ENCODE data around the gene MEIS3.
A peak's percentile ranks its signal among the peaks of the same experiment; 100 is the strongest.
"Not testable (repeated sequence)": the region's sequence is repeated elsewhere in the genome, so short reads cannot be mapped to it uniquely, and the experiment has no call there.

MEIS3 gene

DNA sequence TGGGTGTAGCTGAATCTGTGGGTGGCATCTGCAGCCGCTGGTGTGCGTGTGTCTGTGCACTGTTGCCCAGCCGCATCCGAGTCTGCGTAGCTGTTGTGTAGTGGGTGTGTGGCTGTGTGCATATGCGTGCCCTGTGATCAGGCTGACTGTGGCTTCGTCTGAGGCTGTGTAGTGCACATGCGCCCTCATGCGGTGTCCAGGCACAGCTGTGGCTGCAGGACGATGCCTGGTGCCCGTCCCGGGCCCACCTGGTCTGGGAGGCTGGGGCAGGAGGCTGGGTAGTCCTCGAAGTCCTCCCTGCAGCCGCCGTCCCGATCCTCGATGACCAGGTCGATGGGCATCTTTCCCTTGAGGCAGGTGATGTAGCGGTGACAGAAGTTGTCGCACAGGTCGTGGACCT lies 4.9 kb downstream of the MEIS3 start:
- DNase-seq = no peak

DNA sequence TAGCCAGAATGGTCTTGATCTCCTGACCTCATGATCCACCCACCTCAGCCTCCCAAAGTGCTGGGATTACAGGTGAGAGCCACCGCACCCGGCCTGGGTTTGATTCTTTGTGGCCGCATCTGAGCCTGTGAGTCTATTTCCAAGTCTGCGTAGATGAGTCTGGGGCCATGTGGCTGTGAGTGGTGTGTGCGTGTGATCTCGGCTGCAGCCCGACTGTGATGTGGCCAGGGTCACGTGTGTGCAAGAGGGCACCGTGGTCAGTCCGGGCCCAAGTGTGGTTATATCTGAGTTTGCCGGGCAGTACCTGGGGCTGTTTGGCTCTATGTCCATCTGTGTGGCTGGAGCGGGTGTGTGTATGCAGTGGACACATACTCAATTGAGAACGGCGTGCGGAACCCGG lies 5.4 kb downstream of the MEIS3 start:
- no peak for DNase-seq

DNA sequence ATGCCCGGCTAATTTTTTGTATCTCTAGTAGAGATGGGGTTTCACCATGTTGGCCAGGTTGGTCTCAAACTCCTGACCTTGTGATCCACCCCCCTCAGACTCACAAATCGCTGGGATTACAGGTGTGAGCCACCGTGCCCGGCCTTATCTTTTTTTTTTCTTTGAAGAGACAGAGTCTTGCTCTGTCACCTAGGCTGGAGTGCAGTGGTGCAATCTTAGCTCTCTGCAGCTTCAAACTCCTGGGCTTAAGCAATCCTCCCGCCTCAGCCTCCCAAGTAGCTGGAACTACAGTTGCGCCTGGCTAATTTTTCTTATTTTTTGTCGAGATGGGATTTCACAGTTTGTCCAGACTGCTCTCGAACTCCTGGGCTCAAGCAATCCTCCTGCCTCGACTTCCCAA lies 7.6 kb downstream of the MEIS3 start:
- DNase-seq = not testable (repeated sequence)

DNA sequence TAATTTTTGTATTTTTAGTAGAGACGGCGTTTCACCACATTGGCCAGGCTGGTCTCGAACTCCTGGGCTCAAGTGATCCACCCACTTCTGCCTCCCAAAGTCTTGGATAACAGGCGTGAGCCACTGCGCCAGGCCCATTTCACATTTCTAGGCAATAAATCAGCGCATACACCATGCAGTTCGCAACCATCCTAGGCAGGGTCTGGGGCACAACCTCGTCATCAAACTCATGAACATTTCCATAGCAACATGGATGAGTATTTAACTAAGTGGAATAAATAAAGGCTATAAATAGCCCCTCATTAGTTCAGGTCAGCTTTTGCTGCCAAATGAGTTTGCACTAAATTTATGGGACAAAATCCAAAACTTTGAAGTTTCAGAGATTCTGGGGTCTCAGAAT lies 8.2 kb downstream of the MEIS3 start:
- no peak for DNase-seq

DNA sequence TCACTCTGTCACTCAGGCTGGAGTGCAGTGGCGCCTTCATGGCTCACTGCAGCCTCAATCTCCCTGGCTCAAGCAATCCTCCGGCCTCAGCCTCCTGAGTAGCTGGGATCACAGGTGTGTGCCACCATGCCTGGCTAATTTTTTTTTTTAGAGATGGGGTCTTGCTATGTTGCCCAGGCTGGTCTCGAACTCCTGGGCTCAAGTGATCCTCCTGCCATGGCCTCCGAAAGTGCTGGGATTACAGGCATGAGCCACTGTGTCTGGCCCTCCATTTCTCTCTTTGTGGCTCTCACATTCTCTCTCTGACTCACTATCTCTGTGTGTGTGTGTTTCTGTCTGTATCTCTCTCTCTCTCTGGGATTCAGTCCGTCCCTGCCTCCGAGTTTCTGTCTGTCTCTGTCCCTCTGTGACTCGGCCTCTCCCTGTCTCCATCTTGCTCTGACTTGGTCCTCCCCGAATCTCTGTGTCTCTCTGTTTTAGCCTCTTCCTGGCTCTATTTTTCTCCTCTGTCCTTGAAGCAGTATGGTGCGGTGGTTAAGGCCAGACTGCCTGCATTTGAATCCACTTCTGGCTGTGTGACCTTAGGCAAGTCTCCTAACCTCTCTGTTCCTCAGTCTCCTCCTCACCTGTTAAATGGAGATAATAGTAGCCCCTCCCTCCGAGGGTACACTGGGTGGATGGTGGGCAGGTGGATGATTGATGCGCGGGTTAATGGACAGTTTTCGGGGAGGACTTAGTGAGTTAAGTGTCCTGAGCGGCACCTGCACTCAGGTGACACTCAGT lies 11.0 kb downstream of the MEIS3 start:
- no peak for DNase-seq

DNA sequence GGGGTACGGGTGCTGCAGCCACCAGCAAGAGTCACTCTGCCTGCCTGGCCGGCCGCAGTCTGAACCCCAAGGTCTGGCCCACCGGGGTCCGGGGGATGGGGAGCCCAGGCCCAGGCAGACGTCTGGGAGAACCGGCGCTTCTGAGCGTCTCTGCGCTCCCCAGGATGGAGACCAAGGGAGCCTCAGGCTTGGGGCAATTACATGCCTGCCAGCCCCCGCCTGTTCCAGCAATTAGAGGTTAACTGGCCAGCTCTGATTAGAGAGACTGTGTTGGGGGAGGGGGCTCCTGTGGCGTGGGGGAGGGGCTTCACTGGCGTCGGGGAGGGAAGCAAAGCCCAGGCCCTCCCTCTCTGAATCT lies 11.9 kb downstream of the MEIS3 start:
- no peak for DNase-seq

DNA sequence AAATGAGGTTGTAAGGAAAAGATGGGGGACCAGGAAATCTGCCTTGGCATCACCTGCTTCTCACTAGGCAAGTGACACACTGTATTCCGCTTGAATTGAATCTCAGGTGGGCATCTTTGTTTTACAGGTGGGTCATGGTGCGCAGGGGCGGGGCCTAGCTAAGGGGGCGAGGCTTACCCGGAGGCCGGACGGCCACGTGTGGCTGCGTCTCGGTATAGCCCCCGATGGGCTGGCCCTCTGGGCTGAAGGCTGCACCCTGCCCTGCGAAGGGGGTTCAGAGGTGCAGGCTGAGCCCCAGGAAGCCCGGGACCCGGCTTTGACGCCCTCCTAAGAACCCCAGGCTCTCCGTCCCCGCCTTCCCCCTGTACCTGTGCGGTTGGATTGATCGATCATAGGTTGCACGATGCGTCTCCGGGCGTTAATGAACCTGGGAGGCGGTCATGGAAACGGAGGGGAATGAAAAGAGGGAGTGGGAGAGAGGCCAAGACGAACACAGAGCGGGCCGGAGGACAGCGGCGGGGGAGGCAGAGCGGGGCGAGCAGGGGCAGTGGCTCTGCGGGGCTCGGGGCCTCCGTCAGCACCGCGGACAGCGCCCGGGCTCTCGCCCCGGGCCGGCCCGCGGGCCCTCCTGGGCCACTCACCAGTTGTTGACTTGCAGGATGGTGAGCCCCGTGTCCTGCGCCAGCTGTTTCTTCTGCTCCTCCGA lies 12.5 kb downstream of the MEIS3 start:
- DNase-seq = no peak

DNA sequence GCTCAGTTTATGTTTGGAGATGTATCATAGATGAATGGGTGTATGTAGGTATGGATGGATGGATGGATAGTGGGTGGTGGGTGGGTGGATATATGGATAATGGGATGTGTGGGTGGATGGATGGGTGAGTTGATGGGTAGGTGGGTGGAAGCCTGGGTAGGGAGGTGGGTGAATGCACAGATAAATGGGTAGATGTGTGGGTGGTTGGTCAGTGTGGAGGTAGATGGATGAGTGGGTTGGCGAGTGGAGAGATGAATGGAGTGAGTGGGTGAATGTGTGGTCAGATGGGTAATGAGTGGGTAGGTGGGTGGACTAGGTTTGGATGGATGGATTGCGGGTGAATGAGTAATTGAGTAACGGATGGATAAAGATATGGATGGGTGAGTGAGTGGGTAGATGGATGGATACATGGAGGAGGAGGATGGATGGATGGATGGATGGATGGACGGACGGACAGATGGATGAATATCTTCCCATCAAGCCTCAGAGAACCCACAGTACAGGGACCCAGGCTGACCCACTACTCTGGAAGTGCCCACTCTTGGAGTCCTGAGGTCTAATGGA lies 13.4 kb downstream of the MEIS3 start:
- DNase-seq = no peak

DNA sequence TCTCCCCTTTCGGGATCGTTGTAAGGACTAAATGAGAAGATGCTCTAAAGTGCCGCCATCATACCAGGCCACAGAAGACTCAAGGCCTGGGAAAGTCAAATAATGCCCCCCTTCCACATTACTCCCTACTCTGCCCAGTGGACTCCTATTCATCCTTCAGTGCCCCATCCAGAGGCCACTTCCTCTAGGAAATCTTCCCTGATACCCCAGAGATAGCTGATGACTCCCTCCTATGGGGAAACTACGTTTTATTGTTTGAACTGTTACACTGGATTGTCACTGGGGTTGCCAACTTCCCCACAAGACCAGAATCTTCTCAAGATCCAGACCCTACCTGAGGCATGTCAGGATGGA lies 14.2 kb downstream of the MEIS3 start:
- DNase-seq = no peak

DNA sequence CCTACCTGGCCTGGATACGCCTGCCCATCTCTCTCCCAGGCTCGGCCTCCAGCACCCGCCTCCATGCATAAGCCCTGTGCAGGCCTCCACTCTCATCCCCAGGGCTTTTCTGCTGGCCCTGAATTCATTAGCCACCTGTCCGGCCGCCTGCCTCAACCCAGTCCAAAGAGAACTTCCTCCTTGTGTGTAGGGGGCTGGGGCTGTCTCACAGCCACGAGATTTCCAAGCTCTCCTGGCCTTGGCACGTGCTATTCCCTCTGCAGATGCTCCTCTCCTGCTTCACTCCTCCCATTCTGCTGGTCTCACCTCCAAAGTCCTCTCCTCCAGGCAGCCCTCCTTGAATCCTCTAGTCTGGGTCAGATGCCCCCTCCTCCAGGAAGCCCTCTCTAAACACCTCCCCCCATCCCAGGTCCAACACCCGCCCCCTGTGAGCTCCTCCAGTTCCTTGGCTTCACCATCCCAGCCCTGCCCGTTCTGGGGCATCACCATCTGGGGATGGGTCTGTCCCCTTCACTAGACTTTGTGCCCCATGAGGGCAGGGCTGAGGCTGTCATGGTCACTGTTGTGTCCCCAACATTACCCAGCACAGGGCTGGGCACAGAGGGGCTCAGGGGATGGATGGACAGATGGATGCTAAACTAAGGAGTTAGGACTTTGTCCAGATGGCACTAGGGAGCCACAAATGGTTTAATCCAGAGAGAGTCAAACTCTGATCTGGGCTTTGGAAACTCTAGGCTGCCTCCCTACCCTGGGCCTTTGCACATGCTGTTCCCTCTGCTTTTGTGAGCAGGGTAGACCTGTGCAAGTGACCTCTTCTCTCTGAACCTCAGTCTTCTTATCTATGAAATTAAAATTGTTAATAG lies 14.8 kb downstream of the MEIS3 start:
- DNase-seq = no peak

DNA sequence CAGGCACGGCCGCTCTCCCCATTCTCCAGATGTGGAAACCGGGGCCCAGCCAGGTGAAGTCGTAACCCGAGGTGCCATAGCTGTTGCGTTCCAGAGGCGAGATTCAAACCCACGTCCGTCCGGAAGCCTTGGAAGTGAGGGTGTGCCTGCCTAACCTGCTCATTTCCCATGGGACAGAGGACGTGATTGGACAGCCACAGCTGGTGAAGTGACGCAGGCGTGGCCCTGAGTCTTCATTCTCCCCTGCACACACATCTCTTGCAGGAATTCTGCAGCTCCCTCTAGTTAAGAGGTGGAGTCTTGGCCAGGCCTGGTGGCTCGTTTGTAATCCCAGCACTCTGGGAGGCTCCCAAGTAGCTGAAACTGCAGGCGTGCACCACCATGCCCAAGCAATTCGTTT lies 16.8 kb downstream of the MEIS3 start:
- DNase-seq = no peak

DNA sequence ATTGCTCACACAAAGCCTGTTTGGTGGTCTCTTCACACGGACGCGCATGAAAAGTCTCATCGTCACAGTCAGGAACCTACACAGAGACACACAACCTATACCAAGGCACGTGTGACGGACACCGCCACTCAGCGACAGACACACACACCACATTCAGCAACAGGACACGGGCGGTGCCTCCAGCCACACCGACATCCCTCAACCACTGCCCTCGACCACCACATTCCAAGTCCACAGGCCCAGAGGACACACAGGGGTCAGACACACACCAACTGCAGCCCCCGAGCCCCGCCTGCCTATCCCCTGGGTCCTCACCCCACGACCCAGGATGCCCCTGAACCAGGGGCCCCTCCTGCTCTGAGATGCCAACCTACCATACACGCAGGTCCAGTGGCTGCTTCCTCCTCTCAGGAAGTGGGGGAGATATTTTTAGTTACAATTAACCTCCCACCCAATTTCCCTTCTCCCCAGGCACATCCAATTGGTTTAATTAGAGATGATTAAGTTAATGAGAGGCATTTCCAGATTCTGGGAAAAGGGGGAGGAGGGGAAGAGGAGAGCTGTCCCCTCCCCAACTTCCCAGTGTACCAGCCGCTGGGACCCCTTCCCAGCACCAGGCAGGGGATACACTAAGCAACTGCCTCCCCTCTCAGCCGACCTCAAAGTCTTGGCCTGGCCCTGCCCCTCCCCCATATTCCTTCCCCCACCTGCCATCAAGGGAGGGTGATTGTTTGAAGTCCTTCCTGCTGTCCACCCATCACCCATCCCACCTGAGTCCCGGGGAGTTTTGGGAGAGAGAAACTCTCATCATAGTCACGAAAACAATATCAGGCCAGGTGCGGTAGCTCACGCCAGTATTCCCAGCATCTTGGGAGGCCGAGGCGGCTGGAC lies 20.4 kb downstream of the MEIS3 start:
- no peak for DNase-seq

DNA sequence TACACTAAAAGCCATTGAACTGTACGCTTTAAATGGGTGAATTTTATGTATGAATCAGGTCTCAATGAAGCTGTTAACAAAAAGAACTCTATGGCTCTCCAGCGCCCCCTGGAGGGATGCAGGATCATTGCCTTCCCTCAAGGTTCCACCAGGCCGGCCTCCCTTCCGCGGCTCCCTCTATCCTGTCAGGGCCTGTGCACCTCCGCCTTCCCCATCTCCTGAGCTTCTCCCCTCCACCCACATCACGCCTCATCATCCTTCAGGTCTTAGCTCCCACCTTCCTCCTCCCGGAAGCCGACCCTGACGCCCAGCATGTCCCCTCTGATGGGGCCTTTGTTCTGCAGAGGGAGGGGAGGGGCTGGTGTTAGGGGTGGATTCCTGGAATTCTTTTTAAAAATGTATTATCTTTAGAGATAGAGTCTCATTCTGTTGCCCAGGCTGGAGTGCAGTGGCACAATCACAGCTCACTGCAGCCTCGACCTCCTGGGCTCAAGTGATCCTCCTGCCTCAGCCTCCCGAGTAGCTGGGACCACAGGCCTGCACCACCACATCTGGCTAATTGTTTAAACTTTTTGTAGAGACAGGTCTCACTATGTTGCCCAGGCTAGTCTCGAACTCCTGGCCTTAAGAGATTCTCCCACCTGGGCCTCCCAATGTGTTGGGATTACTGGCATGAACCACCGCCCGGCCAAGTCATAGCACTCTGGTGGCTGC lies 27.7 kb downstream of the MEIS3 start:
- peak; percentile 88 to 89 for DNase-seq

DNA sequence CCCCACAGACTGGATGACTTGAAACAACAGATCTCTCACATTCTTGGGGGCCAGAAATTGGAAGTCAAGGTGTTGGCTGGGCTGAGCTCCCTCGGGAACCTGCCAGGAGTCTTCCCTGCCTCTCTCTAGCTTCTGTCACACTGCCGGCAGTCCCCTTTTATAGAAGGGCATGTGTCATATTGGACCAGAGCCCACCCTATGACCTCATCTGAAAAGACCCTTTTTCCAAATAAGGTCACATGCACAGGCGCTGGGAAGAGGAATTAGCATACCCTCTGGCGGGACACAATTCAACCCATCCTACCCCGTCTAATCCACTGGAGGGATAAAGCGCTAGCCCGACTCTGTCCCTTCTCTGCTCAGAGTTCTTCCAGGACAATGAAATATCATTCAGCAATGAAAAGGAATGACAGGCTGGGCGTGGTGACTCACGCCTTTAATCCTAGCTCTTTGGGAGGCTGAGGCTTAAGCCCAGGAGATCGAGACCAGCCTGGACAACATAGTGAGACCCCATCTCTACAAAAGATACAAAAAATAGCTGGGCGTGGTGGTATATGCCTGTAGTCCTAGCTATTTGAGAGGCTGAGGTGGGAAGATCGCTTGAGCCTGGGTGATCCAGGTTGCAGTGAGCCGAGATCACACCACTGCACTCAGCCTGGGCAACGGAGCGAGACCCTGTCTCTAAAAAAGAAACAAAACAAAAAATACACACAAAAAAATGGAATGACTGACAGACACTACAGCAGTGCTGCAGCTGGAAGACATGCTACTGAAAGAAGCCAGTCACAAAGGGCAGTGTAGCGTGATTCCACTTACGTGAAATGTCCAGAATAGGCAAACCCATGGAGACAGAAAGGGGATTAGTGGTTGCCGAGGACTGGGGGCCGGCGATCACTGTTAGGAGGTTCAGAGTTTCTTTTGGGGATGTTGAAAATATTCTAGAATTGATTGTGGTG lies 28.5 kb downstream of the MEIS3 start:
- DNase-seq = no peak

DNA sequence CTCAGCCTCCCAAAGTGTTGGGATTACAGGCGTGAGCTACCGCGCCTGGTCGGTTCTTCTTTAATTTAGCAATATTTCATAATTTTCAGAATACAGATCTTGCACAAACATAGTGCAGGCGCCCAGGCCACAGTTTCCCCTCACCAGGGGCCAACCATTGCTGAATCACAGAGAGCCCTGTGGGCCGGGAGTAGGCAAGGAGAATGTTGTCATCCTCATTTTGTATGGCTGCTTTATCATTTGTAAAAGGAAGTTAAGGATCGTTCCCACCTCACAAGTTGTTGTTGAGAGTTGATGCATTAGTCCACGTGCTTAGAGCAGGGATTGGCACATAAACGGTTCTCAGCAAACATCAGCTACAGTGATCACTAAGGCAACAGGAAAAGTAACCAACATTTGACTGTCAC lies 30.2 kb downstream of the MEIS3 start:
- DNase-seq = no peak

DNA sequence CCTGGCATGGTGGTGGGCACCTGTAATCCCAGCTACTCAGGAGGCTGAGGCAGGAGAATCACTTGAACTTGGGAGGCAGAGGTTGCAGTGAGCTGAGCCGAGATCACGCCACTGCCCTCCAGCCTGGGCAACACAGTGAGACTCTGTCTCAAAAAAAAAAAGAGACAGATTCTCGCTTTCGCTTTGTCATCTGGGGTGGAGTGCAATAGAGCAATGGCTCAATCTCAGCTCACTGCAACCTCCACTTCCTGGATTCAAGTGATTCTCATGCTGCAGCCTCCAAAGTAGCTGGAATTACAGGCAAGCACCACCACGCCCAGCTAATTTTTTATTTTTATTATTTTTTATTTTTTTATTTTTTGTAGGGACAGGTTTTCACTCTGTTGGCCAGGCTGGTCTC lies 30.6 kb downstream of the MEIS3 start:
- DNase-seq = not testable (repeated sequence)

DNA sequence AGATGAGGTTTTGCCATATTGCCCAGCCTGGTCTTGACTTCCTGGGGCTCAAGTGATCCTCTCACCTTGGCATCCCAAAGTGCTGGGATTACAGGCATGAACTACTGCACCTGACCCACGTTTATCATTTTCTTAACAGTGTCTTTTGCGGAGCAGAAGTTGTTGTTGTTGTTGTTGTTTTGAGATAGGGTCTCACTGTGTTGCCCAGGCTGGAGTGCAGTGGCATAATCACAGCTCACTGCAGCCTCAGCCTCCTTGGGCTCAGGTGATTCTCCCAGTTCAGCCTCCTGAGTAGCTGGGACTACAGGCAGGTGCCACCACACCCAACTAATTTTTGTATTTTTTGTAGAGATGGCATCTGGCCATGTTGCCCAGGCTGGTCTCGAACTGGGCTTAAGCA lies 31.7 kb downstream of the MEIS3 start:
- not testable (repeated sequence) for DNase-seq

DNA sequence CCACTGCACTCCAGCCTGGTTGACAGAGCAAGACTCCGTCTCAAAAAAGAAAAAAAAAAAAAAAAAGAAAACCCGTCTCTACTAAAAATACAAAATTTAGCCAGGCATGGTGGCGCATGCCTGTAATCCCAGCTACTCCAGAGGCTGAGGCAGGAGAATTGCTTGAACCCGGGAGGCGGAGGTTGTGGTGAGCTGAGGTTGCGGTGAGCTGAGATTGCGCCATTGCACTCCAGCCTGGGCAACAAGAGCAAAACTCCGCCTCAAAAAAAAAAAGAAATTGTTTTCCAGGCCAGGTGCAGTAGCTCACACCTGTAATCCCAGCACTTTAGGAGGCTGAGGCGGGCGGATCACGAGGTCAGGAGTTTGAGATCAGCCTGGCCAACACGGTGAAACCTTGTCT lies 32.7 kb downstream of the MEIS3 start:
- not testable (repeated sequence) for DNase-seq

DNA sequence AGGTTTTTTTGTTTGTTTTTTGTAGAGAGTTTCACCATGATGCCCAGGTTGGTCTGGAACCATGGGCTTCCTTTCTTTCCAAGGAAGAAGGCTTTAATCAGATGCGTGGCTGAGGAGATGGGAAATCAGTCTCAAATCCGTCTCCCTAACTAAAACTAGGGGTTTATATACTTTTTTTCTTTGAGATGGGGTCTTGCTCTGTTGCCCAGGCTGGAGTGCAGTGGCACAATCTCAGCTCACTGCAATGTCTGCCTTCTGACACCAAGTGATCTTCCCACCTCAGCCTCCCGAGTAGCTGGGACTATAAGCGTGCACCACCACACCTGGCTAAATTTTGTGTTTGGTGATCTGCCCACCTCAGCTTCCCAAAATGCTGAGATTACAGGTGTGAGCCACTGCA lies 34.8 kb downstream of the MEIS3 start:
- not testable (repeated sequence) for DNase-seq

DNA sequence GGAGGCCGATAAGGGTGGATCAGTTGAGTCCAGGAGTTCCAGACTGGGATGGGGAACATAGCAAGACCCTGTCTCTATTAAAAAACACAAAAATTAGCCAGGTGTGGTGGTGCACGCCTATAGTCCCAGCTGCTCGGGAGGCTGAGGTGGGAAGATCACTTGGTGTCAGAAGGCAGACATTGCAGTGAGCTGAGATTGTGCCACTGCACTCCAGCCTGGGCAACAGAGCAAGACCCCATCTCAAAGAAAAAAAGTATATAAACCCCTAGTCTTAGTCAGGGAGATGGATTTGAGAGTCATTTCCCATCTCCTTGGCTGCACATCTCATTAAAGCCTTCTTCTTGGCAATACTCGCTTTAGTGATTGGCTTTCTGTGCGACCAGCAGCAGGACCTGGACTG lies 35.4 kb downstream of the MEIS3 start:
- DNase-seq = not testable (repeated sequence)

All from stimulated activated CD4-positive, alpha-beta T cell treated with anti-CD3 and anti-CD28 coated beads, Interleukin-2, amount 100 ng/mL, for 48 hours (primary cell).